NCI-H2227 (cell line): Measurements from ENCODE around the gene IRF3.

Experiments
- DNase-seq: peaks from one replicate; lab custom pipeline; 2025; ENCODE audit not compliant: unreplicated experiment; lab: John Stamatoyannopoulos, UW

Gene IRF3, protein sequence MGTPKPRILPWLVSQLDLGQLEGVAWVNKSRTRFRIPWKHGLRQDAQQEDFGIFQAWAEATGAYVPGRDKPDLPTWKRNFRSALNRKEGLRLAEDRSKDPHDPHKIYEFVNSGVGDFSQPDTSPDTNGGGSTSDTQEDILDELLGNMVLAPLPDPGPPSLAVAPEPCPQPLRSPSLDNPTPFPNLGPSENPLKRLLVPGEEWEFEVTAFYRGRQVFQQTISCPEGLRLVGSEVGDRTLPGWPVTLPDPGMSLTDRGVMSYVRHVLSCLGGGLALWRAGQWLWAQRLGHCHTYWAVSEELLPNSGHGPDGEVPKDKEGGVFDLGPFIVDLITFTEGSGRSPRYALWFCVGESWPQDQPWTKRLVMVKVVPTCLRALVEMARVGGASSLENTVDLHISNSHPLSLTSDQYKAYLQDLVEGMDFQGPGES

DNA sequence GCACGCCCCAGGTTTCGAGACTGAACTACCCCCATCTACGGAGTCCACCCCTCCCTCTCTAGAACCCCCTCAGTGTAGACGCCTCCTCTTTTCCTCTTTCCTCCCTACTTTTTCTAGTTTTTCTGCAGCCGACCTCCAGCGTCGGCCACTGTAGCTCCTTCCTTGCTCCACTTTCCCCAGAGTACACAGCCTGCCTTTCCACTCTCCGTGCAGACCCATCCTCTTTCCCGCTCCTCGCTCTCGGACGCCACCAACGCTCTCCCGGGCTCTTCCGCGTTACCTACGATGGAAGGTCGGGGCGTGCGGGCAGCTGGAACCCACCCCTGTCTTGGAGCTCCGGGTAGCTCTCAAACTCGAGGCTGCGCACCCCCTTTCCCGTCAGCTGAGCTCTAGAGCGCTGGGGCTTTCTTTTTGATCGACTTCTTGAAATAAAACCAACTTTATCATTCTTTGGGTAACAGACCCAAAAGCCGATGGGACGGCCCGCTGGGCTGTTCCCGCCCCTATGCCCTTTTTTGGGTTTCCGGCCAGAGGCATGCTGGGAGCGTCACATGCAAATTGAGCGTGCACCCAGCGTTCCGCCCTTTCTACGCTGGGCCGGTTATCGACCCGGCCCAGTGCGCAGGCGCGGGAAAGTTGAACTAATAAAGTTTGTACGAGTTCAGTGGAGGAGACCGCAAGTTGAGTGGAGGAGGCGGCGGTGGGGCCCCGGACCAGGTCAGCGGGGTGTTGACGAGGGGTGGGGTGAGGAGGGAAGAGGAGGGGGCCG, at the start of gene IRF3, which contains the start of gene BCL2L12:
IRF3 (minus strand) TSS at position 507 of the 769 bp plus-strand sequence. CDS start 1,019 bp downstream, outside the sequence.
BCL2L12 (plus strand) TSS at position 583 of the 769 bp plus-strand sequence. CDS start 760 bp downstream, outside the sequence.
- peak; percentile 91 for DNase-seq

DNA sequence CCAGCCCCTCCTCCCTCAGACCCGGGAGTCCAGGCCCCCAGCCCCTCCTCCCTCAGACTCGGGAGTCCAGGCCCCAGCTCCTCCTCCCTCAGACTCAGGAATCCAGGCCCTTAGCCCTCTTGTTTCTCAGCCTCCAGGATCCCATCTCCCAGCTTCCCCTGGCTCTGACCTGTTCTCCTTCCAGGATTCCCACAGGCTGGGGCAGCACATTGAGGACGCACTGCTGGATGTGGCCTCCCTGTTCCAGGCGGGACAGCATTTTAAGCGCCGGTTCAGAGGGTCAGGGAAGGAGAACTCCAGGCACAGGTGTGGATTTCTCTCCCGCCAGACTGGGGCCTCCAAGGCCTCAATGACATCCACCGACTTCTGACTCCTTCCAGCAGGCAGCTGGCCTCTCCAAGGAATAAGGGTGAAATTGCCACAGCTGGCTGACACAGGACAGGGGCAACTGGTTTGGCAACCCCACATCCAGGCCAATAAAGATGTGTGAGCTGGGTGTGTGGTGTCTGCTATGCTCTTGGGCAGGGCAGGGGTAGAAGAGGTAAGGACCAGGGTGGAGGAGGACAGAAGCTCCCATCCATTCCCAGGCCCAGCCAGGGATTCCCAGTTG, 47.7 kb upstream of the IRF3 start:
- DNase-seq = no peak

DNA sequence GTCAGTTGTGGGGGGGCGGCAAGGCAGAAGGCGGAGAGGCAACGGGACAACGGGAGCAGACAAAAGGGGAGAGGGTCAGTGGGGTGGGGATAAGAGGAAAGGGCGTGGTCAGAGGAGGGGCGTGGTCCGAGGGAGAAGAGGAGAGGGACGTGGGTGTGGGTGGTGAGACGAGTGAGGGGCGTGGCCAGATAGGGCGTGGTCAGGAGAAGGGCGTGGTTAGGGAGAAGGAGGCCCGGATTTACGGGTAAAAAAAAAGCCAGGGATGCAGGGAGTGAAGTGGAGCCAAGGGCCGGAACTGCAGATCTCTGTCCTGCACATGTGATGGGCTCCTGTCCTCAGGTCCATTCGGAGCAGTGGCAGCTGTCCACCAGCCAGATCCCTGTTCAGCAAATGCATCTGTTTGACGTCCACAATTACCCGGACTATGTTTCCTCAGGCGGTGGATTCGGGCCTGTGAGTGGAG, 46.8 kb upstream of the IRF3 start:
- DNase-seq = peak; percentile 47

DNA sequence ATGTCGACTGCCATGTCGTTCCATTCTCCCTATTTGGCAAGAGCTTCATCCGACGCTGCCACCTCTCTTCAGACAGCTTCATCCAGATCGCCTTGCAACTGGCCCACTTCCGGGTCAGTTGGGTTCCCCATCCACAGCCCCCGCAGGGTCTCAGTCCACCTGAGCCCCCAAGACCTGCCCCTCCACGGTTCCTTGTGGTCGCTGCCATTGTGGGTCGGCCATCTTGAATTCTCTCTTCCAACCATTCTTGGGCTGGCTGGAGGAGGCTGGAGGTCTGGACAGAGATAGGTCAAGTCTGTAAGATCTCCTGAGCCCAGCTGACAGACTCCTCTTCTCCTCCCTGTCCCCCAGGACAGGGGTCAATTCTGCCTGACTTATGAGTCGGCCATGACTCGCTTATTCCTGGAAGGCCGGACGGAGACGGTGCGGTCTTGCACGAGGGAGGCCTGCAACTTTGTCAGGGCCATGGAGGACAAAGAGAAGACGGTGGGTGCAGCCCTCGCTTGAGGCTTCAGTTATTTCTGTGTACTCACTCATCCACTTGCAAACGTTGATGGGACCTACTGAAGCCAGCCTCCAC, 44.8 kb upstream of the IRF3 start:
- DNase-seq = no peak

DNA sequence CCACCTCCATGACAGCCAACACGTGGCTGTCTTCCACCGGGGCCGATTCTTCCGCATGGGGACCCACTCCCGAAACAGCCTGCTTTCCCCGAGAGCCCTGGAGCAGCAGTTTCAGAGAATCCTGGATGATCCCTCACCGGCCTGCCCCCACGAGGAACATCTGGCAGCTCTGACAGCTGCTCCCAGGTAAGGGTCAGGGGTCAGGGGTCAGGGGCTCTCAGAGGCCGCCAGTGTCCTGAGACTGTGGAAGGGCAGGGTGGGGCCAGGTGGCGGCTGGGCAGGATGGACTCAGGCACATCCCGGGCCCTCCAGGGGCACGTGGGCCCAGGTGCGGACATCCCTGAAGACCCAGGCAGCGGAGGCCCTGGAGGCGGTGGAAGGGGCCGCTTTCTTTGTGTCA, 40.3 kb upstream of the IRF3 start:
- no peak for DNase-seq

DNA sequence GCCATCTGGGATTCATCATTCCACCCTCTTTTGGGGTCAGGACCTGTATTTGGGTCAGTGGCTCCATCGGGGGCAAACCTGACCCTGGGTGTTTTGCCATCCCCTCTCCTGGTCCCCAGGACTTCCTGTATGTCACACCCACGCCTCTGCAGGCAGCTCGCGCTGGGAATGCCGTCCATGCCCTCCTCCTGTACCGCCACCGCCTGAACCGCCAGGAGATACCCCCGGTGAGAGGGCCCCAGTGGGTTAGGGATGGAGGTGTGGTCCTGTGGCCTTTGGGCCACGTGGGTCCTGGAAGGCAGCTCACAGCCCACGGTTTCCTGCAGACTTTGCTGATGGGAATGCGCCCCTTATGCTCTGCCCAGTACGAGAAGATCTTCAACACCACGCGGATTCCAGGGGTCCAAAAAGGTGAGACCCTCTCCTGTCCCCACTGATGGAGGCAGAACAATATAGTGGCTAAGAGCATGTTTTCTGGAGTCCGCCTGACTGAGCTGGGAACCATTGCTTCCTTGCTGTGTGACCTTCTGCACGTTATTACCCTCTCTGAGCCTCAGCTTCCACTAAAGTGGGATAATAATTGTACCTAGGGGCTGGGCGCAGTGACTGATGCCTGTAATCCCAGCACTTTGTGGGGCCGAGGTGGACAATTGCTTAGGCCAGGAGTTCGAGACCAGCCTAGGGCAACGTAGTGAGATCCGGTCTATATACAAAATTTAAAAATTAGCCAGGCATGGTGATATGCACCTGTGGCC, 39.4 kb upstream of the IRF3 start:
- no peak for DNase-seq

DNA sequence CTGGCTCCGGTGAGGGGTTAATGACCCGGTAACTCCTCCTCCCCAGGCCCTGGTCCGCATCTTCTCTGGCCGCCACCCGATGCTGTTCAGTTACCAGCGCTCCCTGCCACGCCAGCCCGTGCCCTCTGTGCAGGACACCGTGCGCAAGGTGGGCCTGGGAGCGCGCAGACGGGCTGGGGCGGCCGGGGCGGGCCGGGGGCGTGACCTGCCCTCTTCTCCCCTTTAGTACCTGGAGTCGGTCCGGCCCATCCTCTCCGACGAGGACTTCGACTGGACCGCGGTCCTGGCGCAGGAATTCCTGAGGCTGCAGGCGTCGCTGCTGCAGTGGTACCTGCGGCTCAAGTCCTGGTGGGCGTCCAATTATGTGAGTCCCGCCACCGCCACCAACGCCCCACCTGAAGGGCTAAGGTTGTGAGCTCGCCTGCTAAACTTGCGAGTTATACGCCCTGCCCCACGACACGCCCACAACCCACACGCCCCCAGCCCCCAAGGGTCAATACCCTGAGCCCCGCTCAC, 35.7 kb upstream of the IRF3 start:
- DNase-seq = no peak

DNA sequence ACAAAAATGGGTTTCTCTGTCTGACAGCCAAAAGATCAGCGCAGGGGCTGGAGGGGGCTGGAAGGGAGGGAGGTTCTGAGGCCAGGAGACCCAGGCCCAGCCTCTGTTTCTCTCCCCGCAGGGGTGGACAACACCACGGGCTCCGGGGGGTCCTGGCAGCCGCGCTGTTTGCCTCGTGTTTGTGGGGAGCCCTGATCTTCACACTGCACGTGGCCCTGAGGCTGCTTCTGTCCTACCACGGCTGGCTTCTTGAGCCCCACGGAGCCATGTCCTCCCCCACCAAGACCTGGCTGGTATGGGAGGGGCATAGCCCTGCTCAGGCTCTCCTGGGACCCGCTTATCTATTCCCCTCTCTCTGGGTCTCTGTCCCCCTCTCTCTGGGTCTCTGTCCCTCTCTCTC, 34.9 kb upstream of the IRF3 start:
- DNase-seq = no peak

DNA sequence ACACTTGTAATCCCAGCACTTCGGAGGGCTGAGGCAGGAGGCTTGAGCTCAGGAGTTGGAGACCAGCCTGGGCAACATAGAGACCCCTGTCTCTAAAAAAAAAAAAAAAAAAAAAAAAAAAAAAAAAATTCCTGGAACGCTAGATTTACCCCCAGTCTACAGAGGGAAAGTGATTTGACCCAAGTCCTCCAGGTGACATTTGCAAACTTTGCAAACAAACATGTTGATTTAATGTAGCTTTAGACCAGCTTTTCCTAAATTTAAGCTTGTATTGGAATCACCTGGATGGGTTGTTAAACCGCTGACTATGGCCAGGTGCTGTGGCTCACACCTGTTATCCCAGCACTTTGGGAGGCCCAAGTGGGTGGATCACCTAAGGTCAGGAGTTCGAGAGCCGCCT, 33.7 kb upstream of the IRF3 start:
- DNase-seq = no peak

DNA sequence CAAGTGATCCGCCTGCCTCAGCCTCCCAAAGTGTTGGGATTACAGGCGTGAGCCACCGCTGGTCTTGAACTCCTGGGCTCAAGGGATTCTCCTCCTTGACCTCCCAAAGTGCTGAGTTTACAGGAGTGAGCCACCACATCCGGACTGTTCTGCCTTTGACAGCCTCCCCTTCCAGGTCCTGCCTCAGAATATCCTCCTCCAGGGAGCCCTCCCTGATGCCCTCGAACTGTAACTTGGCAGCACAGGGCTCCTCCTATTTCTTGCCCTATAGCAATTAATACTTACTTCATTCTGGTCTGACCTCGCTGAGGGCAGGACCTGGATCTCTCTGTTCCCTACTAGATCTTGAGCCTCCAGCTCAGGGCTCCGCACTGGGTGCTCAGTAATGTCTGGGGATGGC, 31.2 kb upstream of the IRF3 start:
- no peak for DNase-seq

DNA sequence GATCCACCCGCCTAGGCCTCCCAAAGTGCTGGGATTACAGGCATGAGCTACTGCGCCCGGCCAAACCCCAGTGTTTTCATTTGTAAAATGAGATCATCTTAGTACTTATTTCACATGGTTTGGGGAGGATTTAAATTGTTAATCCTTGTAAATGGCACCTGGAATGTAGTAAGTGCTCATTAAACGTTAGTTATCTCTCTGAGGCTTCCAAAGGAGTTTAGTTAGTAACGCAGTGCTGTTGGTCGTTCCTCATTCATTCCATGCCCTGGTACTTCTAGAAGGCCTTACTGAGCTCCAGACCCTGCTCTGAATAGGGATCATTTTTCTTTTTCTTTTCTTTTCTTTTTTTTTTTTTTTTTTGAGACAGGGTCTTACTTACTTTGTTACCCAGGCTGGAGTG, 30.5 kb upstream of the IRF3 start:
- DNase-seq = no peak

DNA sequence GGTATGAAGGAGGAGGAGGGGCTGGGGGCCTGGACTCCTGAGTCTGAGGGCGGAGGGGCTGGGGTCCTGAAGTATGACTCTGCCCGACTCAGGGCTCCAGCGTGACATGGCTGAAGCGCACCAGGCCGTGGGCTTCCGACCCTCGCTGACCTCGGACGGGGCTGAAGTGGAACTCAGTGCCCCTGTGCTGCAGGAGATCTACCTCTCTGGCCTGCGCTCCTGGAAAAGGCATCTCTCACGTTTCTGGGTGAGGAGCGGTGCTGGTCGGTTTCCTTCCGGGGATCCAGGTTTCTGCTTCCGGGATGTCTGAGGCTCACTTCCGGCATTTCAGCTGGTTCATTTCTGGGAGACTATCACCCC, 26.5 kb upstream of the IRF3 start:
- peak; percentile 45 for DNase-seq

DNA sequence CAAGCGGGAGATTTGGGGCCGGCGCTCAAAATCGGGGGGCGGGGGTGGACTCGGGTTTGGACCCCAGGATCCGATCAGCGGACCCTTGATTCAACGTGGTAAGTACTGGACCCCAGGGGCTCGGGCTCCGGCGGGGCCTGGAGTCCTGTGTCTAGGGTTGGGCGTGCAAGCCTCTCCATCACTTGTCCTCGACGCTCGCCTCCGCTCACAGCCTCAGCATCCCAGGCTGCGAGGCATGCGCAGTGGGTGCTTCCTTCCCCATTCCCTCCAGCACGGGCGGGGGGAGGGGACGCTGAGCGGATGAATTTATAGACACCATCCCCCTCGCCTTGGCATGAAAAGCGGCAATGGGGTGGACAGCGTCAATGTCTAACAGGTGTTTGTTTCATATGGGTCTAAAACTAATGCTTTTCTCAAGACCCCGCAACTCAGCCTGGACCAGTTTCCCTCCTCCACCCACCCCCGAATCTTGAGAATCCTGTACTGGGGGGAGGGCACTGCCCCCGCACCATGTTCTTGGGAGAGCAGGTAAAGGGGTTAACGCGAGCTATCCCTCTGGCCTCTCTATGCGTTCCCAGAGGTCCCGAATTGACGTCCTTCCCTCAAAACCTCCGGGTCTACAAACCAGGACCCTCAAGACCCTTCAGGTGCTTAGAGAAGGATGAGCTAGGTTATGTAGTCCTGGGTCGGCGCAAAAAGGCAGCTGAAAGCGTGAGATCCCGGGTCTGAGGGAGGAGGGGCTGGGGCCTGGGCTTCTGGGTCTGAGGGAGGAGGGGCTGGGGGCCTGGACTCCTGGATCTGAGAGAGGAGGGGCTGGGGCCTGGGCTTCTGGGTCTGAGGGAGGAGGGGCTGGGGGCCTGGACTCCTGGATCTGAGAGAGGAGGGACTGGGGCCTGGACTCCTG, 25.8 kb upstream of the IRF3 start:
- peak; percentile 89 for DNase-seq

DNA sequence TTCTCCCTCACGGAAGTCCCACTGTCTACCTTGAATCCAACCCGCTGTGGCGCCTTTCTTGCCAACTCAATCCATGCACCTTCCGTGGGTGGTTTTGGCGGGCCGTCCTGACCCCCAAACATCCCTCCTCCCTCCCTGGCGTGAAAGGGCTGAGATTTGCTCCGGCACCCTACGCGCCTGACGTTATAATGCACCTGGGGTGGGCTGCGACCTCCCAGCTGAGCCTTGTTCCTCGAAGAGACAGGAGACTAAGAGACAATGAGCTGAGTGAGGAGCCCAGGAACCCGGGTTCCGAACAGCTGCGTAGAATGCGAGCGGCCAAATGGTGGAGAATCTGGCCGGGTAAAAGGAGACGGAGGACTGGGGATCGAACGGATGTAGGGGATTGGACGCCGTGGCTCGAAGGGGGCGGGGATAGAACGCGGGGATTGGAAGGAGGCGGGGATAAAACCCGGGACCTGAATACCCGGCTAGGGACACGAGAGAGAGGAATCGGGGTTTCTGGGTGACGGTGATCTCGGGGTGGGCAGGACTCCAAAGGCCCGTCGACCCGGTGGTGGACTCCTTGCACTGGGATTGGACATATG, 25.1 kb upstream of the IRF3 start, which contains the start of gene CPT1C:
CPT1C (plus strand) TSS at position 461 of the 587 bp plus-strand sequence. CDS start 1,137 bp downstream, outside the sequence.
- DNase-seq = peak; percentile 92

DNA sequence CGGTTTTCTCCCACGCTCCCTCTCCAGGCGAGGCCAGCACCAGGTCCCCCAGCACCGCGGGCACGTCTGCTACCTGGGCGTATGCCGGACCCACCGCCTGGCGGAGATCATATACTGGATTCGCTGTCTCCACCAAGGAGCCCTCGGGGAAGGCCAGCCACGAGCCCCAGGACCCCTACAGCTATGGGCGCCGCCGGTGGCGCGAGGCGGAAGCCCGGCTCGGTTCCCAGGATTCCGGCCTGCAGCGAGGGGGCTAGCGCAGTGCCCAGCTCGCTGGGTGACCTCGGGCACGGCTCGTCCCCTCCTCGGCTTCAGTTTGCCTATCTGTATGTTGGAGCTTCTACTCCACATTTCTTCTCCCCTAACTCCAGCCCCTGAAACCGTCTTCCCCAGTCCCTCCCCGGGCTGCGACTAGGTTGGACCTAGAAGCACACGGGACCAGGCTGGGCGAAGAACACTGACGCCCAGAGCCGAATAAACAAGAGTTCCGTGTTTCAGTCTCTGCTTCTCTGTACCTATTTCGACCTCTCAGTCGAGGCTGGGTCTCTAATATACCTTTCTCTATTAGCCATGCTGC, 24.5 kb upstream of the IRF3 start:
- no peak for DNase-seq

DNA sequence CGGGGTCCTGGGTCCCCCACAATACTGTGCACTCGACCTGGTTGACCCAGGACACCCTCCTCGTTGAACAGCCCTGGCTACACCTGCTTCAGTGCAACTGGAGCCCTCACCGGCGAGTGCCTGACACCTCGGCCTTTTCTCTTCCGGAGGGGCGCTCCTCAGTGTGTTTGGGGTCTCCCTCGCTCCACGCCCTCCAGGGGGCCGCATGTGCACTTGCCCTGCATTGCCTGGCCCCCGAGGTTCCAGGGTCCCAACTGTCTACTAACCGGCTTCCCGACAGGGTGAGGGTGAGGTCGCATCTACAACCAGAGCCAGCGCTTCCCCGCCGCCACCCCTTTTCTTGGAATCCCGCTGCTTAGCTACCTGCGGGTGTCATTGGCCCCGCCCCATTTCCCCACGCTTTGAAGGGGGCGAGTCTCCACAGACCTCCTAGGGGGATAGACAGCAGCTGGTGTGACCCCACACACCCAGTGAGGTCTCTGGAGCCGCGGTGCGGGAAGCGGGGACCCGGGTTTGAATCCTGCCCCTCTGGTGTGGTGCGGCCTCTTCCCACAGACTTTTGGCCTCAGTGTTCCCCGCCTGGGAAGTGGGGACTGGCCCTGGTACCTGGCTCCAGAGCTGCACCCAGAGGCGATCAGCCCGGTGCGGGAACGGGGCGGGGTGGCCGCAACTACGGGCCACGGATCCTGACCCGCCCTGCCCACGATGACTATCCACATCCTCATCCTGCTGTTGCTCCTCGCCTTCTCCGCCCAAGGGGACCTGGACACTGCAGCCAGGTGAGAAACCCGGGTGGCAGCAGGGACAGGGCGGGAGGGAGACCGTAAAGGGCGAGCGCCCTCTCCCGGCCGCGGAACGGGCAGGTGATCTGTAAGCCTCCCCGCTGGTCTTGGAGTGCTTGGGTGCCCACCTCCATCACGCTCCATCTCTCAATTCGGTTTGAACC, 23.7 kb upstream of the IRF3 start, which contains the start of gene ADM5:
ADM5 (plus strand) TSS at position 462 of the 946 bp plus-strand sequence; CDS start at position 706, 244 bp downstream.
- DNase-seq = peak; percentile 62

DNA sequence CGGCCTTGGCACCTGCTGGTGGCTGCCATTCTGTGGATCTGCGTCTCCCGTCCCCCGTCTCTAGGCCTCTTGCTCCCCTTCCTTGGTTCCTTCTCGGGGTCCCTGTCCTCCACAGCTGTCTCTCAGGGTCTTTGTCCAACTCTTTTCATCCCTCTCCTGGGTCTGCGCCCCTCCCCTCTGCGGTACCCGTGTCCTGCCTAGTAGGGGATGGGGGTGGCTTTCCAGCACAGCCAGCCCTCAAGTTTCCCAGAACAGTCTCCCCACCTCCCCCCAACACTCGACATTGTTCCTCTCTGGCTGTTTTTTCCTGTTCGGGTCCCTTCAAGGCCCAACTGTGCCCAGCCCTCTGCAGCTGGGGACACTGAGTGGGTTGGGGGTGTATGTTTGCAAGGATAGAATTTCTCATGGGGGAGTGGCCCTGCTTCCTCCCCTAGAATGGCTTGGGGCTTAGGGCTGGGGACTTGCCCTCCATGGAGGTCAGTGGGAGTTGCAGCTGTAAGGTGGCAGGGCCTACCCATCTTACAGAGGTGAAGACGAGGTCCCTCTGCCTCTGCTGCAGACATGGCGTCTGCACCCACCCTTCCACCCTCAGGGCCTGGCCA, 23.0 kb upstream of the IRF3 start:
- DNase-seq = no peak
